Inflammatory macrophage (primary cell): ENCODE data around the gene SV2B.

Experiments
- DNase-seq, 2 donors: peaks; one replicate each; pipeline ENCODE4 v3.0.0-alpha.2; 2020 to 2022

SV2B gene

DNA sequence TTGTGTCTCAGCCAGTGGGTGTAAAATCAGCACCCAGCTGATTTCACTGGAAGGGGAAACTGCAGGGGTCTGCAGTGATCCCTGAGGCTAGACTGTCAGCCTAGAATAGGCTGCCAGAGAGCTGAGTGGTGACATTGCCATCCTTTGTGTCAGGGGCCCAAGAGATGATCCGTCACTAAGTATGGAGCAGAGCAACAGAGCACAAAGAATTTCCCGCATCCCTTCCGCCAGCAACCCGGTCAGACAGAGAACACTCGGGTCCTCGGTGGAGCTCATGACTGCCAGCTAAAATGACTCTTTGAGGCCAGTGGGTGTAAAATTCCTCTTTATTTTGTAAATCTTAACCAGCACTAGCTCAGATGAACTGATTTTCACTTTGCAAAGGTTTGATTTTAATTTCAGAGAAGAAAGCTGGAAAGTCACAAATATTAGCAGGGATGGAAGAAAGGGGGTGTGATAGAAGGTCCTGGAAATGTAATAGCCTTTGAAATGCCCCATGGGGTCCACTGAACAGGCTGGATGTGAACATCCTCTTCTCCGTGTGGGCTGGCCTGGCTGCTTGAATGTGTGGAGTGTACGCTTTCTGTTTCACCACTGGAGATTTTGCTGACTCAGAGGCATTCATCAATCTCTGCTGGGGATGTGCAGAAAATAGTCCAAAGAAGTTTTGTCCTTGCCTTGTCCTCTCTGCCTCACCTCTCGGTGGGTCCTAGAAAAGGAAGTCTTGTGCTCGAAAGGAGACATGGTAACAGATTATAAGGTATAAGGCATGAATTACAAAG, 138.8 kb downstream of the SV2B start:
- peak; percentile 7 to 31 for DNase-seq

DNA sequence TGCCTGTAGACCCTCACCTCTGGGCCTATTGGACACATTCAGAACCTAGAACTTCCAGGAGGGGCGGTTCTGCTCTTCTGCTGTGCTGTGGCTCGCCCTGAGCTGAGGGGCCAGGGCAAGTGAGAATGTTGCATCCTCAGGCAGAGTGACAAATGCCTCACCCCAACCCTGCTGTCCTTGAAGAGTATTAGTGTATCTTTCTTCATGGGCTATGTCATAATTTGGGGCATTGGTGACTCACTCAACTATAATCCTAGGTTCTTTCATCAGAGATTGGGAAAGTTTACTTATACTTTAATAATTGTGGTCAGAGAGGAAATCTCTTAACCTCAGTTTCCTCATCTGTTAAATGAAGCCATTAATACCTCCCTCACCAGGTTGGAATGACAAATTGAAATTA, 143.8 kb downstream of the SV2B start:
- DNase-seq = peak; percentile 70 to 93

DNA sequence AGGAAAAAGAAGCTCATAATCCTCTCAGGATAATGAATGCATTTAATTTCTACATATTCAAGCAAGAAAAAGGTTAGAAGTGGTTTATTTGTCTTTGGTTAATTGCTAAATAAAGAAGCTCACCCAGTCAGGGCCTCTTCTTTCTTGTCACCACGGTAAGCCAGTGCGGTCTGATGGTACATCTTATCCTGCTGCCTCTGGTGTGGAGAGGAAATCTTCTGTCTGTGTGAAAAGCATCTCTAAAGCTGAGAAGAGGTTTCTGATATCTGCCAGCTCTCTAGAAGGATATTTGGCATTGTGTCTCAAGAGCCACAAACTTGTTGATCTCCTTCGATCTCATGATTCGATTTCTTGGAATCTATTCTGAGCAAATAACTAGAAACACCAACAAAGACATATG, 144.9 kb downstream of the SV2B start:
- no peak for DNase-seq

DNA sequence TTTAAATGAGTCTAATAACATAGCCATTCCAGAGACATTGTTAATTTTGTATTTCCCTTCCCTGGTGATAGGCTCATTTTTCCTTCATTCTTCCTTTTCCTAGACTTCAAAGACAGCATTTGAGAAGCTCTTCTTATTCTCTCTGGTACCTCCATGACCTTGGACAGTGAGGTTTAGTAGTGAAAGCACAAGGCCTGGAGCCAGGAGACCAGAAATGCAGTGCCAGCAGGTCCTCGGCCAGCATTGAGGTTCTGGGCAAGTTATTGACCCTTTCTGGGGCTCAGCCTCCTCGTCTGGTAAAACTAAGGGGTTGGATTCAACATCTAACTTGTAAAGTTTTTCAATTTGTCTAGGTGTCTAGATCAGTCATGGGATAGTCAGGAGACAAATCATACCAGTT, 146.9 kb downstream of the SV2B start:
- DNase-seq = no peak

DNA sequence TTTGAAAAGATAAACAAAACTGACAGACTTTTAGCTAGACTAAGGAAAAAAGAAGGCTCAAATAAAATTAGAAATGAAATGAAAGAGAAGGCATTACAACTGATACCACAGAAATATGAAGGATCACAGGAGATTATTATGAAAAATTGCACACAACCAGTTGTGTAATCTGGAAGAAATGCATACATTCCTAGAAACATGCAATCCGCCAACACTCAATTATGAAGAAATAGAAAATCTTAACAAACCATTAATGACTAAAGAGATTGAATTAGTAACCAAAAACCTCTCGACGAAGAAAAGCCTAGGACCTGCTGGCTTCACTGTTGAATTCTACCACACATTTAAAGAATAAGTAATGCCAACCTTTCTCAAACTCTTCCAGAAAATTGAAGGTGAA, 149.5 kb downstream of the SV2B start:
- DNase-seq = peak in 1 of 2 donors; percentile 55

DNA sequence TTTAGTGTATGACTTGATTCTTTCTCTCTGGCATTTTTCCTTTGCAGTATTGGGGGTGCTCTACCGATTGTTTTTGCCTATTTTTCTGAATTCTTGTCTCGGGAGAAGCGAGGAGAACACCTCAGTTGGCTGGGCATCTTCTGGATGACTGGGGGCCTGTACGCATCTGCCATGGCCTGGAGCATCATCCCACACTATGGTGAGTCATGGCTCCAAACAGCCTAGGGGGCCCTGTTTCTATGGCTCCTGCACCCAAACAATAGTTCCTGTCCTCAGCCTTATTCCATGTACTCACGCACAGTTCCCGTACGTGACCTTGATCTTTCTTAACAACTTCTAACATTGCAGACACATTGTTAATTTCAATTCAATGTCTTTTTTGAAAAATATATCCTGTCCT, 152.3 kb downstream of the SV2B start:
- no peak for DNase-seq

DNA sequence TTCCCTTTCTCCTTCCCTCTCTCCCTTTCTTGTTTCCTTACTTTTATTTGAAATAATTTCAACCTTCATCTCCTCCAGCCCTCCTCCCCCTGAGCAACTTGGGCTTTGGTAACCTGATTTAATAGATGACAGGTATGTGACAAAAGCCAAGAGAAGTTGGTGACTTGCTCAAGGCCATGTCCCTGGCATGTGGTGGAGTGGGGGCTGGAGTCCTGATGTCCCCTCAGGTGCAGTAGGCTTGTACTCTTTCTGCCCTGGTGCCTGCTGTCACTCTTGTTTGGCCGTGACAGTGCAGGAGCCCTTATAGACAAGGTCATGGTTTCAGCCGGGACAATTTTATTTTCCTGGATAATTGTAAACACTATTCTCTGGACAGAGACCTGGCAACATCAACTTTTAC, 152.7 kb downstream of the SV2B start:
- no peak for DNase-seq

DNA sequence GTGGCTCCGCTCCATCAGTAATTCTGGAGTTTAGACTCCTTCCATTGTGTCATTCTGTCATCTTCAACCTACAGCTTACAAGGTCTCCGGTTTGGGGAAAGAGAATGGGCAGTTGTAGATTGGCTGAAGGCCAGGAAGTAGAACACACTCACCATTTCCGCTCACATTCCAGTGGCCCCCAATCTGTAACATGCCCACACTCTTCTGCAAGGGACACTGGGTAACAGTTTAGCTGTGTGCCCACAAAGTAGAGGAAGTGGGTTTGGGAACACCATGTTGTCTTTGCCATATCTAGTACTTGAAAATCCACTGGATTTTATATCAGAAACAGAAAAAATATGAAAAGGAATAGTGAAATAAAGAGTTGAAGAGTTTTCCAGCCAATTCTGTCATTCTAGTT, 153.5 kb downstream of the SV2B start:
- DNase-seq = peak; percentile 36 to 37

DNA sequence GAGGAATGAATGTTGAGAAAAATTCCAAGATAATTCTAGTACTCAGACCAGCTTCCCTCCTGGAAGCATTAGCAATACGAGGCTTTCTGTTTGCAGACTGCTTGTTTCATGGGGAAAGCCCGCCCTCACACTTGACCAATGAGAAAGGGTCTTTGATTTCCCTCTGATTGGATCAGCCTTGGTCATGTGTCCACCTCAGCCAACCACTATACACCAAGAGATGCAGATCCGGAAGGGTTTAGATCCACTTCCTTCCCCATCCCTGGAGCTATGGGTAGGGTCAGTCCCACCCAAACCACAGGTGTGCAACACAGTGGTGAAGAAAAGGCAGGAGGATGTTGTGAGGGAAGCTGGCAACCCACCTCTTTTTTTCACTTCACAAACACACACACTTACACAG, 154.7 kb downstream of the SV2B start:
- DNase-seq = no peak

DNA sequence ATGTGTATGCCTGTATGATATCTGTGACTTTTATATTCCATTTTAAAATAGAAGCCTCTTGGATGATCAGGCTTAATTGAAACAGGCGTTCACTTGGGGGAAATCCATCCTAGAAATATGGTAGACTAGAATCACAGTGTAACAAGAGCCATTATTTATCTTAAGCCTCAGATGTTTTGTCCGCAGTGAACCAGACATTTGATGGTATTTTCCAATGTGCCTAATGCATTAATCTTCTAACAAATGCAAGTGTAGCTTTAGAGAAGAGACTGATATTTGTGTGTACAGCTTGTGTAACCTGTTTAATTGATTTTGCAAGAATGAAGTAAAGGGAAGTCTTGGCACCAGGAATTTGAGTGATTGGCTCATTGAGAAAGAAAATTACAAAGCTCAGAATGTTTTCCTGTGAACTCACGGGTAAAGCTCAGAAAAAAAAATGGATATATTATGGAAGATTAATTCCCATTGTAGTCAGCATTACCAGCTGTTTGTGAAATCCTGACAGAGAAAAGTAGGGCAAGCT, 155.7 kb downstream of the SV2B start:
- peak; percentile 47 to 80 for DNase-seq

DNA sequence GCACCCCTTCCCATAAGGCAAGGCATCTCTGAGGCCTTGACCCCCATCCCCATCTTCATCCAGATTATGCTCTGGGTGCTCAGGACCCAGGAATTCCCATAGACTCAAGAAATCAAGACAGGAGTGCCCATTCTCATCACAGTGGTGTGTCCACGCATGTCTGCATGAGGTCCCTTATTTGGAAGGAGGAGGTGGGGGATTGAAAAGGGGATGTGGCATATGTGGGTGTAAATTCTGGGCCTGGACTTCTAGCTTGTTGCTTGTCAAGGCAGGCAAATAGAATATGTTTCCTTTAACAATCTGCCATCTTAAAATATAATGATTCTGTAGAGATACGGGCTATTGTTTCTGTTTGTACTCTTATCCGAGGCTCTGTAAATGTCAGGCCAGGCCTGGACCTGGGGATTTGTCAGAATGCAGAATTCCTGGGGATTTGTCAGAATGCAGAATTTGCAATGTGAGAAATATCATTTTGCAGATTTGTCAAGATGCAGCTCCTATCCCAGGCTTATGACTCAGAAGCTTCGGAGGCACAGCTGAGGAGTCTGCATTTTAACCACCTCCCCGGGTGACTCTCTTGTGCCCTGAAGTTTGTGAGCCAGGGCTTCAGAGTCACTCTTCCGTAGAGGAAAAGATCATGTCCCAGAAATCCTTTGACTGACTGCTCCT, 157.8 kb downstream of the SV2B start:
- DNase-seq = peak; percentile 48 to 66

DNA sequence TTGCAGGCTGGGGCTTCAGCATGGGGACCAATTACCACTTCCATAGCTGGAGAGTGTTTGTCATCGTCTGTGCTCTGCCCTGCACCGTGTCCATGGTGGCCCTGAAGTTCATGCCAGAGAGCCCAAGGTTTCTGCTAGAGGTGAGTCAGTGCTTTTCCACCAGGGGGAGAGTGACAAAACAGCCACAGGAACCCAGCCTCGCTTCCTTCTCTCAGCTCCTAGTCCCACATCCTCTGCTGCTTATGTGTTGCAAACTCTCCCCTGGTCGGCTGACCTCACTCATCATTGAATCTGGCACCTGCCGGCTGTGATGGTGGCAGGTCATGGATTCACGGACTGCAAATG, 158.3 kb downstream of the SV2B start:
- DNase-seq = peak; percentile 60 to 77

DNA sequence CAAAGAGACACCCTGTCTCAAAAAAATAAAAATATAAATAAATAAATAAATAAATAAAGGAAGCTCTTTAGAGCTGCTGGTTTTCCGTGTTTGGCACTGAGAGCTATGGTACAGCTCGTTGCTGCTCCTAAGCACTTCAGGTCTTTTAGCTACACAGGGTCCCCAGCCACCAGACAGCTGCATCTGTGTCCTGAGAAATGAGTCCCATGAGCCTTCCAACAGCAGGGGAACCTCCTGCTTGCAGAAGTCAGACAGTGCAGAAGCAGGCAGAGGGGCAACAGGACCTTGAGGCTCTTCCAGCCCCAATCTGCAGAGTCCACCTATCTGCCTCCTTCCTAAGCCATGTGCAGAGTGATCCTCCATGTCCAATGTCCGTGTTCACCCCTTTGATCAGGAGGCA, 159.0 kb downstream of the SV2B start:
- DNase-seq = no peak

DNA sequence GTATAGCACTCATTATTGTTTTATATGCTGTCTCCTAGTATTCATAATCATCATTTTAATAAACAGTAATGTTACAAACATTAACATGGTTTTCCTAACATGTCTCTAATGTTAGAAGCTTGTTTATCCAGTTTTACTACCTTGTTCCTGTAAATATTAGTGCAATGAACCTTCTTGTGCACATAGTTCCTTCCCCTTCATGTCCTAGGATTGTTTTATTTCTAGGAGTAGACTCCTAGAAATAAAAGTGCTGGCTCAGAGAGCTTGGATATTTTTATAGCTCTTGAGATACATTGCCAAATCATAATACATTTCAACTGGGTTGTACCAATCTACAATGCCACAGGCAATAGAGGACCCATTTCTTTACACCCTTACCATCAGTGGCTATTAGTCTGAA, 161.3 kb downstream of the SV2B start:
- no peak for DNase-seq

DNA sequence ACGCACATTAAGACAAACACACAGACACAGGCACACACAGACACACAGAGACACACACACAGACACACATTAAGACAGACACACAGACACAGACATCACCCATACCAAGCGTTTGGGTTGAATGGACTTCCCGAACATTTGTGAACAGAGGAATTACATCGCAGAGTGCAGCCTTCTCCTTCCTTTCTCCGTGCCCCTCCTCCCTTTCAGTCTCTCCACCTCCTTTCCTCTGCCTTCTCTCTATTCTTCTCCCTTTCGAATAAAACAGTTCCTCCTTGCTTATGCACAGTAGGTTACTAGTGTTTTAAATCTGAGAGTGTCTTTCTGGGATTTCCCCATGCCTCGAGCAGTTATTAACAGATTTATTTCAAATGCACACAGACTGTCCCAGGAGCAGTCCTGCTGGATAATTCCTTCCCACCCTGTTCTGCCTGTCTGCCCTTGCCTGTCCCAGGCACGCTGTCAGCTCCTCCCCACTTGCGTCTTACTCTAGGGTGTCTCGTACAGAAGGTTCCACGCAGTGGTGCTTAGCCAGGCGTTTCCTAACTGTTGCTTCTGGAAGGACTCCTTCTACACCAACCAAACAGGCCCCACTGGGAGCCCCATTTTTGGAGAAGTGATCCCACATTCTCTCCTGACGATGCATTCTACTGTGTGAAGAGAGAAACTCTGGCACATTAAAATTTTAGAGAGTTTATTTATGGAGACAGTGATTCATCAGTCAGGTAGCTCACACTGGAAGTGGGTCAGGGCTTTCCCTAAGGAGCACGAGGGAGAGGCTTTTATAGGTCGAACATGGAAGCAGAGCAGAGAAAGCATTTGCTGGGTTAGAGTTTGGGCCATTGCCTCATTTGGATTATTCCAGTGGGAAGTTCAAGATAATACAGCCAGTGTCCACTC, 163.8 kb downstream of the SV2B start:
- peak; percentile 42 to 58 for DNase-seq

DNA sequence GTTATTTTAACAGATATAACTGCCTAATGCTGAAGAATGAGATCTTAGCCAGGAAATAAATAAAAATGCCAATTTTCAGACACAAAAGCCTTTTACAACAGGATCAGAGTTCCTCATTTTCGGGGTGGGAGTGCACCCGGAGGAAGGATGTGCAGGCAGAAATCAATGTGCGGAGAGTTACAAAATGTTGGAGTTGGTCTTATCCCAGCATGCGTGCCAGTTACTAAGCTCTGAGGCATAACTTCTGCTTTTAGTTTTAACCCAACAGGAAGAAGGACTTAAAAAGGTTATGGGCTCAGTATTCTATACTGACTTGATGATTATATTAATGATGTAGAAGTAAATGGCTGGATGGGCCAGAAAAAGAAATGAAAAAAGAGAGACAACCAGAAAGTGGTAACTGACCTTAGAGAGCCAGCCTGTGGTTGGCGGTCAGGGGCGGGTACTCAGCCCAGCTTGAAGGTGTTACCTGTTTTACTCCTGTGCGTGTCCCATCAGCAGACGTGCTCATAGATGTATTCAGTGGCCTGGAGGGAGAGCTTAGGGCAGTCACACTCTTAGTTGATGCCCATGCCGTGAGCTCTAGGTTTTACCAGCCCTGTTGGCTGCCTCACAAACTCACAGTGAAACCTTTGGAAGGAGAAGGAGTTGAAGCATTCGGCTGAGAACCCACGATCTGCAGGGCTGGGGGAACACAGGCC, 164.7 kb downstream of the SV2B start:
- DNase-seq = peak; percentile 91 to 93

DNA sequence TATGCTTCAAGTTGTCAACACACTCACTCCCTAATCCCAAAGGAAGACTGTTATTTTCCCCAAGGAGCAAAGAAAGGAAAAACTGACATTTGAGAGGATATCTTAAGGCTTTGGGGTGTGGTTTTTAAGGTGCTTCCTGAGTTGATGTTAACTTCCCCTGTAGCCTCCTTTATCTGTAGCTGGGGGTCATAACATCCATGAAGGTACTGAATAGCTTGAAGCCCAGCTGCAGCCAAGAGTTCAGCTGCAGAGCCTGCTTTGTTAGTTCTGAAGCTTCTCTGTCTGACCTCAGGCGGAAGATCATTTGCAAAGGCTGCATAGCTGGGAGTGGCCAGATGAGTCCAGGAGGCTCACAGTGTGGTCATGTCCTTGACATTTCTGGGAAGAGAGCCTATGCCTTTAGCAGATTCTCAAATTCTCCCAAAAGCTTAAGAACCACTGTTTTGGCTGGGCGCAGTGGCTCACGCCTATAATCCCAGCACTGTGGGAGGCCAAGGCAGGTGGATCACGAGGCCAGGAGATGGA, 165.4 kb downstream of the SV2B start:
- no peak for DNase-seq

DNA sequence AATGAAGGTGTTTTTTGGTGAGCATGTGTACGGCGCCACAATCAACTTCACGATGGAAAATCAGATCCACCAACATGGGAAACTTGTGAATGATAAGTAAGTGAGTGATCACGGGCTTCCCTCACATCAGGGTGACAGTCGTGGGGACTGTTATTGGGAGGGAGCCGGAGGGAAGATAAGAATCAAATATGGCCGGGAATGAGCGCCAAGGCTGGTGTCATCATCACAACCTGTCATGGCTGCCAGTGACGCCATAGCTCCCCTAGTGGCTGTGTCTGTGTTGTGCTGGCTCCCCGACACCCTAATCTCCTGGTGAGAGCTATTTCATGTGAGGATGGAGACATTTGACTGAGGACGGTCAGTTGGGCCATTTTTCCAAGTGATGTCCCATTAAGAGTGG, 168.5 kb downstream of the SV2B start:
- peak in 1 of 2 donors; percentile 22 for DNase-seq

DNA sequence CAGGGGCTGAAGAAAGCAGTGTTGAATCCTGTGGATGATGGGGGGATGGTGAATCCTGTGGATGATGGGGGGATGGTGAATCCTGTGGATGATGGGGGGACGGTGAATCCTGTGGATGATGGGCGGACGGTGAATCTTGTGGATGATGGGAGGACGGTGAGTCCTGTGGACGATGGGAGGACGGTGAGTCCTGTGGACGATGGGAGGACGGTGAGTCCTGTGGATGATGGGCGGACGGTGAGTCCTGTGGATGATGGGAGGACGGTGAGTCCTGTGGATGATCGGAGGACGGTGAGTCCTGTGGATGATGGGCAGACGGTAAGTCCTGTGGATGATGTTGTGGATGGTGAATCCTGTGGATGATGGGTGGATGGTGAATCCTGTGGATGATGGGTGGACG, 170.7 kb downstream of the SV2B start:
- DNase-seq = no peak

DNA sequence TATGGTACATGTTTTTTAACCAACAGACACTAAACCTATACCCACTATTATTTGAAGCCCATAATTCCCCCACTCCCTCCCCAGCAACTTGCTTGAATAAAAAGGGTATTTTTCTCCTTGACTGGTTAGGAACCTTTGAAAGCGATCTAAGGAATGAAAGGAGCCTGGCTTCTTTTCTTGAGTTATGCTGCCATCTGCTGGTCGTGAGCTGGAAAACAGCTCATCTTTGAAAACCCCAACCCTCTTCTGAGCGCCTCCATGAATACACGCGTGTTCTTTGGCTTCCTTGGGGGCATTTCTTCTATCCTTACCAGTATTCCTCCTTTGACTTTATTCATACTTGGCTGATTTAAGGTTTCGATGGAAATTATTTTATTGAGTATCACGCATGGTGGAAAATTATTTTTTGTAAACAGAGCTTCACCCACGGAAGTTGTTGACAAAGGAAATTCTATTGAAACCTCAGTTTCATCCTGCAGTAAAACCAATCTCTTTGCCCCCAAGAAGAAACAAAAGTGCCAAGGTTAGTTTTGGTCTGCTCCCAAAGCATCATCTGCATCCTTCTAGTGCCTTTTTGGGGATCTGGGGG, 171.6 kb downstream of the SV2B start:
- DNase-seq = peak; percentile 77 to 78

DNA sequence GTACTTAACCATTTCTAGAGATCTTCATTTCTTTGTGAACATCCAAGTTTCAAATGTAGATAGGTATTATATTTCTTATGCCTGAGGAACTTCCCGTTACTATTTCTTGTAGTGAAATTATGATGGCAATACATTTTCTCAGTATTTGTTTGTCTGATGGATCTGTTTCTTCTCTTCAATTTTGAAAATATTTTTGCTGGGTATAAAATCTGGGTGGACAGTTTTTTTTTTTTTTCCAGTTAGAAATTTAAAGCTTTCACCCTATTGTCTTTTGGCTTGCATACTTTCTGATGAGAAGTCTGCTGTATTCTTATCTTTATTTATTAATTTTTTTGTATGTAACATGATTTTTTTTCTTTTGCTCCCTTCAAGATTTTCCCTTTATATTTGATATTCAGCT, 175.8 kb downstream of the SV2B start:
- DNase-seq = no peak

DNA sequence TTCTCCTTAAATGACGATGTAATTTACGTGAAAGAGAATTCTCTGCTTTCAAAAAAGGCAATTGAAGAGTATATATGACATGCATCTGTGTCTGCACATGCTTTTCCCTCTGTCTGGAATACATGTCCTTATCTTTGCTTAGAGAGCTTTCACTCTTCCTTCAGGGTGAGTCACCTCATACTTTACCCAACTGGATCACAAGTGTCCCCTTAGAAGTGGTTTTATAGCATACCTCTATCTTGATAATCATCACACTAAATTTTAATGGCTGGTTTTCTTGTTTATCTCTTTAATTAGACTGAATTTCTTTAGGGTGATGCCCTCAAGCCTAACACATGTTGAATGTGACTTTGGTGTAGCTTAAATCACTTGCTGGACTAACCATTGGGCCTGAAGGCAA, 178.9 kb downstream of the SV2B start:
- no peak for DNase-seq
